ENCODE measurements around the gene MN1.

GRCh38 chr22:27726686-27727449, 74.7 kb downstream of the MN1 start:
- TF ChIP-seq CTCF (IDR thresholded peaks at IDR 0.05) (no peak), POLR2A (IDR thresholded peaks at IDR 0.05) (no peak)

Data from sigmoid colon (tissue), 3 donors.